GM10248 (cell line): ENCODE measurements around the gene PROCR.
"Not testable (repeated sequence)": the region's sequence is repeated elsewhere in the genome, so short reads cannot be mapped to it uniquely, and the experiment has no call there.

Source experiments
- CTCF ChIA-PET: fragments of 300-600 bp; sonication (Branson Sonifier 250); formaldehyde crosslinking; extraction: SDS; loops from one replicate; lab custom pipeline; 2021; ENCODE audit warnings: antibody characterized with exemption; lab: Yijun Ruan, JAX
- POLR2A ChIA-PET: fragments of 350-650 bp; sonication (Branson Sonifier 250); formaldehyde crosslinking; extraction: SDS; loops from one replicate; lab custom pipeline; 2020; ENCODE audit warnings: antibody characterized with exemption; lab: Yijun Ruan, JAX
- DNase-seq: peaks from one replicate; pipeline ENCODE4 v3.0.0; 2012; ENCODE audit errors: extremely low spot score
- CTCF ChIP-seq: IDR thresholded peaks from 2 replicates; pipeline ENCODE4 v1.5.1; 2012; ENCODE audit warnings: mild to moderate bottlenecking, low read depth; ENCODE audit errors: extremely low read depth, missing control alignments, control extremely low read depth

PROCR gene

GRCh38 chr20:35146299-35146919 is 25.5 kb upstream of the PROCR start:
- DNase-seq = no peak
- TF ChIP-seq CTCF = no peak
- POLR2A ChIA-PET = interaction anchor here (0.6 kb wide), 1 partner anchor 129 kb away, joined by 3 read pairs; no protein-coding TSS in a partner anchor
- CTCF ChIA-PET = interaction anchor here (0.8 to 4.5 kb wide), 5 partner anchors 14 to 272 kb away, joined by 3 to 24 read pairs (median 6); partner anchors contain the start of gene TRPC4AP

GRCh38 chr20:35146920-35147574 is 24.8 kb upstream of the PROCR start, which contains the start of gene EDEM2:
TSS of gene EDEM2 (minus strand) at chr20:35147336. CDS start at chr20:35147258, 78 bp downstream.
- no peak for TF ChIP-seq CTCF
- ChIA-PET CTCF (interaction anchor here (0.7 to 4.5 kb wide), 8 partner anchors 13 to 278 kb away, joined by 3 to 24 read pairs (median 4); partner anchors contain the start of genes EIF6 and TRPC4AP), POLR2A (interaction anchor here (0.6 kb wide), 1 partner anchor 128 kb away, joined by 3 read pairs; no protein-coding TSS in a partner anchor)
- peak; percentile 96 for DNase-seq

DNA sequence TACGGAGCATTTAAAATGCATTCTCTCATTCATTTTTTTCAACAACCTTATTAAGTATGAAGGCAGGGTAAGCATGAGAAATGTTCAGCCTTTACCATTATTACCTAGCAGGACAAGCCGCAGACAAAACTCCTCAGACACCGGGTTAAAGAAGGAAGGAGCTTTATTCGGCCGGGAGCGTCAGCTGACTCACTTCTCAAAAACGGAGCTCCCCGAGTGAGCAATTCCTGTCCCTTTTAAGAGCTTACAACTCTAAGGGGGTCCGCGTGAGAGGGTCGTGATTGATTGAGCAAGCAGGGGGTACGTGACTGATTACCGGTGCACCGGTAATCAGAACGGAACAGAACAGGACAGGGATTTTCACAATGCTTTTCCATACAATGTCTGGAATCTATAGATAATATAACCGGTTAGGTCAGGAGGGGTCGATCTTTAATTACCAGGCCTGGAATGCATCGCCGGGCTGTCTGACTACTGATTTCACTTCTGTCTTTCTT is 24.2 kb upstream of the PROCR start:
- CTCF ChIA-PET = interaction anchor here (0.7 to 4.5 kb wide), 7 partner anchors 52 to 279 kb away, joined by 3 to 24 read pairs (median 4); partner anchors contain the start of genes EIF6 and TRPC4AP
- POLR2A ChIA-PET, DNase-seq: not testable (repeated sequence)

DNA sequence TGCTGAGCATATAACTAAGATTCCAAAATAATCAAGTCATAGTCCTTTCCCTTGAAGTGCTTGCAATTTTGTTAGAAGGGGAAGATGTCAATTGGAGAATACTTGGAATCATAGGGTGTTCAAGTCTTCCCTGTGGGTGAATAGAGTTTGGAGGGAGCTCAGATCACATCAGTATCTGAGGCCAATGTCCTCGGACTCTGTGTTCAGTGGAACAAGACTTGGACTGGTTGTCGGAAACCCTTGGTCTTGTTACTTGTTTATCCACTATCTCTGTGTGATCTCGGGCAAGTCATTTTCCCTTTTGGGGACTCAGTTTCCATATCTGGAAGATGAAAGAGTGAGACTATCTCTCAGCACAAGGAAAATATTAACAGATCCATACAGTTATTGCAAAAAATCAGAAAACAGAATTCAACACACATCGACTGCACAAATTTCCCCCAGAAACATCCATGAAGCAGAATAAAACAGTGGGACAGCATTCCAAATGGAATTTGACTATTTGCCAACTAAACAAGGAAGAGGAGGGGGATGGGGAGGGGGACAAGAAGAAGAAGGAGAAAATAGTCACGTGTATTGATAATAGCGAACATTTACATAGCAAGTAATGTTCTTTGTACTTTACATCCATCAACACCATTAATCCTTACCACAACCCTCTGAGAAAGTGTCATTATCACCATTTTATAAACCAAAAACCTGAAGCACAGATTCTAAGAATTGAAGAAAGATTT is 20.9 kb upstream of the PROCR start:
- TF ChIP-seq CTCF = no peak
- POLR2A ChIA-PET = no interaction called here
- CTCF ChIA-PET = no interaction called here
- no peak for DNase-seq

DNA sequence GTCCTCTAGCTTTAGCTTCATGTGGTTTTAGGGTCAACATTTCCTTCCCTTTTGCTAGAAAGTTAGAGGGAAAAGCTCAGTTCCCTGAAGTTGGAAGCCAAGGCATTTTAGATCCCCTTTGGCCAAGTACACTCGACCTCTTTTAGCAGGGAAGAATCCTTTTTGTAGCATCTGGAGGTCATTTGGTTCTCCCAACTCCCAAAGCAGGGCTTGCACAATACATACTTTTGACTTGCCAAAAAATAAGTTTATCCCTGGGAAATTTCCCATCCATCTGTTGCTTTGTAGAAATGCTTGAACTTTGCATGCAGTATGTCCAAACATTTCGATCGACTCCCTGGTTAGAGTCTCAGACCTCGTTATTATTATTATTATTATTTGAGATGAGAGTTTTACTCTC is 20.1 kb upstream of the PROCR start:
- DNase-seq = no peak
- no peak for TF ChIP-seq CTCF
- CTCF ChIA-PET = no interaction called here
- POLR2A ChIA-PET = no interaction called here

DNA sequence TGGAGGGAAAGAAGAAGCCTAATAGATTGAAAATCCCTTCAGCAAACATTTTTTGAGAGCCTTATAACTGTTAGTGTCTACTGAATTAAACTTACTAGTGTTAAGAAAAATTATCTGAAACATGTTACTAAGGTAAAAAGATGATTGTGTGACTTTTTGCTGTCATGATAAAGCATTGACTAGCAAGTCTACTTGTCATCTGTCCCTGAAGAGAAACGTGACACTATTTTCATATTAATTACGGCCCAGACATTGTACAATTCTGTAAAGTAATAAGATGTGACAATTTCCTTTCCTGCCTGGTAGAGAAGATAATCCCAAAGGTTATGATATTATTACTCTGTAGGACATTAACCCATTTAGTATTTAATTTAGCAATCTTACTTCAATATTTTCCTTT is 15.9 kb upstream of the PROCR start:
- ChIA-PET CTCF (no interaction called here), POLR2A (no interaction called here)
- no peak for TF ChIP-seq CTCF
- no peak for DNase-seq
